AG04450 (cell line): ENCODE measurements around the gene NTM. TPM values are rescaled to one million over a fixed set of nuclear protein-coding genes. Genes with fewer than 3 reads are reported as not detected.

Source experiments
- CTCF ChIA-PET: fragments of 300-600, 350-600 bp; formaldehyde crosslinking; extraction: SDS; loops from one replicate; lab custom pipeline; 2022; ENCODE audit warnings: antibody characterized with exemption, inconsistent platforms; lab: Charles Lee
- POLR2A ChIA-PET: fragments of 350-600 bp; formaldehyde crosslinking; extraction: SDS; loops from one replicate; lab custom pipeline; 2021; ENCODE audit warnings: antibody characterized with exemption, inconsistent platforms; lab: Yijun Ruan, JAX
- DNase-seq: peaks from one replicate; pipeline ENCODE4 v3.0.0-alpha.2; 2011; ENCODE audit warnings: low read depth, low spot score
- H3K27ac ChIP-seq: one replicate; pipeline ENCODE4 v1.5.1; 2012; ENCODE audit warnings: low read depth, low read length, control low read depth
- H3K27me3 ChIP-seq: one replicate; pipeline ENCODE4 v1.6.0; 2012; ENCODE audit warnings: low read length; ENCODE audit not compliant: control insufficient read depth, insufficient read depth
- H3K4me3 ChIP-seq: 2 replicates; pipeline ENCODE4 v1.5.1; 2011; ENCODE audit warnings: mild to moderate bottlenecking, low read depth, low read length, control low read depth
- H3K9me3 ChIP-seq: 2 replicates; pipeline ENCODE4 v1.5.1; 2012; ENCODE audit warnings: low read length; ENCODE audit not compliant: control insufficient read depth, insufficient read depth
- CTCF ChIP-seq: IDR thresholded peaks from 2 replicates; pipeline ENCODE4 v1.5.1; 2011; ENCODE audit warnings: low read depth, low read length, control low read depth, inconsistent platforms
- polyA plus RNA-seq: library from polyadenylated mRNA; depleted of rRNA; stranded (reverse); fragments of >200 nt; gene quantifications from 2 replicates; pipeline ENCODE4 v1.2.3, GENCODE V29; 2011

NTM gene
- polyA plus RNA-seq, 1 experiment: 26.9 TPM

- no peak for TF ChIP-seq CTCF
- H3K4me3 ChIP-seq: no peak overlapping the region
- H3K27me3 ChIP-seq: no peaks in the 10 kb centered on the region
- no peak overlapping the region for H3K27ac ChIP-seq
- H3K9me3 ChIP-seq: no peaks in the 10 kb centered on the region
- POLR2A ChIA-PET: no interaction called here
- no peak for DNase-seq
- CTCF ChIA-PET: no interaction called here
Observed at GRCh38 chr11:132257871-132258270, 887.5 kb downstream of the NTM start.

- no peak for TF ChIP-seq CTCF
- Histone ChIP-seq H3K9me3 (no peaks in the 10 kb centered on the region), H3K27ac (no peak overlapping the region), H3K4me3 (no peak overlapping the region), H3K27me3 (no peaks in the 10 kb centered on the region)
- DNase-seq: no peak
- CTCF ChIA-PET: no interaction called here
- POLR2A ChIA-PET: no interaction called here
Observed at GRCh38 chr11:132258875-132259274, 888.5 kb downstream of the NTM start.

- Histone ChIP-seq H3K4me3 (no peak overlapping the region), H3K27me3 (no peaks in the 10 kb centered on the region), H3K9me3 (no peaks in the 10 kb centered on the region), H3K27ac (no peak overlapping the region)
- ChIA-PET POLR2A (no interaction called here), CTCF (interaction anchor here (0.6 to 1.4 kb wide), 3 partner anchors 18 to 680 kb away, joined by 3 to 6 read pairs (median 5); no protein-coding TSS in a partner anchor)
- no peak for DNase-seq
- TF ChIP-seq CTCF: no peak
Observed at GRCh38 chr11:132260636-132261035, 890.2 kb downstream of the NTM start.

GRCh38 chr11:132263241-132263640 is 892.8 kb downstream of the NTM start:
- Histone ChIP-seq H3K9me3 (no peaks in the 10 kb centered on the region), H3K4me3 (no peak overlapping the region), H3K27me3 (no peaks in the 10 kb centered on the region), H3K27ac (no peak overlapping the region)
- TF ChIP-seq CTCF: no peak
- DNase-seq: no peak
- CTCF ChIA-PET: interaction anchor here (1.1 kb wide), 1 partner anchor 37 kb away, joined by 3 read pairs; no protein-coding TSS in a partner anchor
- POLR2A ChIA-PET: no interaction called here

- no peak overlapping the region for H3K27ac ChIP-seq
- H3K9me3 ChIP-seq: no peaks in the 10 kb centered on the region
- POLR2A ChIA-PET: no interaction called here
- H3K4me3 ChIP-seq: no peak overlapping the region
- CTCF ChIA-PET: no interaction called here
- TF ChIP-seq CTCF: no peak
- no peak for DNase-seq
- no peaks in the 10 kb centered on the region for H3K27me3 ChIP-seq
Observed at GRCh38 chr11:132263875-132264274, 893.5 kb downstream of the NTM start.
